Left renal pelvis (tissue), 4 donors: ENCODE data around the gene CPNE4. TPM values are rescaled to one million over a fixed set of nuclear protein-coding genes. Genes with fewer than 3 reads are reported as not detected.
A peak's percentile ranks its signal among the peaks of the same experiment; 100 is the strongest.

Experiments used
- DNase-seq, 4 donors: peaks; one replicate each; pipeline ENCODE4 v3.0.0-alpha.2; 2013; ENCODE audit warnings: low read depth in 4 of 4, low spot score in 3 of 4
- polyA plus RNA-seq, 4 donors: library from polyadenylated mRNA; unstranded; fragments of 120-200 nt; gene quantifications; one replicate each; pipeline ENCODE4 v1.2.1, GENCODE V29; 2013; ENCODE audit not compliant: insufficient read length in 4 of 4

CPNE4 gene
- polyA plus RNA-seq, 4 donors, result 0.35 to 0.74 (median 0.62) TPM

- no peak for DNase-seq
Measured at GRCh38 chr3:131804565-131805133, 230.2 kb downstream of the CPNE4 start.

- DNase-seq, result no peak
Measured at GRCh38 chr3:131803113-131803512, 231.7 kb downstream of the CPNE4 start.

- DNase-seq, result no peak
Measured at GRCh38 chr3:131802029-131802428, 232.8 kb downstream of the CPNE4 start.

GRCh38 chr3:131801566-131801965, 233.2 kb downstream of the CPNE4 start:
- no peak for DNase-seq

GRCh38 chr3:131797776-131798175, 237.0 kb downstream of the CPNE4 start:
- DNase-seq, result no peak

GRCh38 chr3:131796558-131797198, 238.1 kb downstream of the CPNE4 start:
- no peak for DNase-seq

- DNase-seq, result no peak
Measured at GRCh38 chr3:131796111-131796510, 238.7 kb downstream of the CPNE4 start.

GRCh38 chr3:131795390-131796090, 239.3 kb downstream of the CPNE4 start:
- DNase-seq, result no peak

GRCh38 chr3:131794766-131795388, 239.9 kb downstream of the CPNE4 start:
- DNase-seq, result peak; percentile 12 to 33 (median 21)

GRCh38 chr3:131793870-131794269, 240.9 kb downstream of the CPNE4 start:
- DNase-seq, result no peak

GRCh38 chr3:131789188-131789587, 245.6 kb downstream of the CPNE4 start:
- DNase-seq, result no peak

- no peak for DNase-seq
Measured at GRCh38 chr3:131786386-131786785, 248.4 kb downstream of the CPNE4 start.

GRCh38 chr3:131782751-131783150, 252.1 kb downstream of the CPNE4 start:
- DNase-seq, result no peak

- DNase-seq, result no peak
Measured at GRCh38 chr3:131778526-131778925, 256.3 kb downstream of the CPNE4 start.

GRCh38 chr3:131775650-131776049, 259.2 kb downstream of the CPNE4 start:
- DNase-seq, result no peak

GRCh38 chr3:131772269-131773026, 262.4 kb downstream of the CPNE4 start:
- DNase-seq, result no peak

GRCh38 chr3:131762981-131763564, 271.7 kb downstream of the CPNE4 start:
- DNase-seq, result no peak

GRCh38 chr3:131756405-131756804, 278.4 kb downstream of the CPNE4 start:
- DNase-seq, result no peak

- no peak for DNase-seq
Measured at GRCh38 chr3:131755380-131755779, 279.4 kb downstream of the CPNE4 start.

GRCh38 chr3:131750256-131750655, 284.6 kb downstream of the CPNE4 start:
- no peak for DNase-seq
